GM18505 (cell line): ENCODE results near the gene STAB1.

Experiments used
- ATAC-seq: cut with Tn5 transposase; IDR thresholded peaks from one replicate; pipeline ENCODE4 v1.9.1; 2021; ENCODE audit not compliant: unreplicated experiment
- POLR2A ChIP-seq: IDR thresholded peaks from 4 replicates; pipeline ENCODE4 v1.6.1; 2011; ENCODE audit warnings: borderline replicate concordance; ENCODE audit not compliant: insufficient read depth, insufficient read length; ENCODE audit errors: extremely low read depth

STAB1 gene

GRCh38 chr3:52512105-52512504 is 17.0 kb downstream of the STAB1 start:
- no peak for ATAC-seq
- TF ChIP-seq POLR2A, result no peak

- ATAC-seq, result no peak
- no peak for TF ChIP-seq POLR2A
These were observed 17.6 kb downstream of the STAB1 start for GRCh38 chr3:52512727-52513126.

- no peak for ATAC-seq
- no peak for TF ChIP-seq POLR2A
These were observed 18.1 kb downstream of the STAB1 start for GRCh38 chr3:52513281-52513680.

- TF ChIP-seq POLR2A, result no peak
- no peak for ATAC-seq
These were observed 19.4 kb downstream of the STAB1 start for GRCh38 chr3:52514576-52514975.

DNA sequence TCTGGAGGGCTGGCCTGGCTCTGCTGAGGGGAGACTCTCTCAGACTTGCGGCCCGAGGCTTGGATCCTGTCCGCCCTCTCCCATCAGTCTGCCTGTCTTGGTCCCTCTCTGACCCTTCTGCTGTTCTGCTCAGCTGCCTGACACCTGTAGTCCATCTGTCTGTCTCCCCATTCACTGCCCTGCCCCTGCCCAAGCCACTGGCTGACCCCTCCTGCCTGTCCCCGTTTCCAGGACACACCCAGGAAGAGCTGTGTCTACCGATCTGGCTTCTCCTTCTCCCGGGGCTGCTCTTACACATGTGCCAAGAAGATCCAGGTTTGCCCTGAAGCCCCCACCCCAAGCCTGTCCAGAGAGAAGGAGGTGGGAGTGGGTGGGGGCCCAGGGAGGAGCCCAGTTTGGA is 20.1 kb downstream of the STAB1 start:
- ATAC-seq, result no peak
- no peak for TF ChIP-seq POLR2A

- TF ChIP-seq POLR2A, result no peak
- no peak for ATAC-seq
These were observed 21.5 kb downstream of the STAB1 start for GRCh38 chr3:52516509-52517195.

GRCh38 chr3:52517796-52518722 is 22.9 kb downstream of the STAB1 start:
- no peak for TF ChIP-seq POLR2A
- ATAC-seq, result no peak

GRCh38 chr3:52518723-52519444 is 23.7 kb downstream of the STAB1 start:
- ATAC-seq, result no peak
- no peak for TF ChIP-seq POLR2A

- no peak for TF ChIP-seq POLR2A
- no peak for ATAC-seq
These were observed 24.5 kb downstream of the STAB1 start for GRCh38 chr3:52519445-52520140.

DNA sequence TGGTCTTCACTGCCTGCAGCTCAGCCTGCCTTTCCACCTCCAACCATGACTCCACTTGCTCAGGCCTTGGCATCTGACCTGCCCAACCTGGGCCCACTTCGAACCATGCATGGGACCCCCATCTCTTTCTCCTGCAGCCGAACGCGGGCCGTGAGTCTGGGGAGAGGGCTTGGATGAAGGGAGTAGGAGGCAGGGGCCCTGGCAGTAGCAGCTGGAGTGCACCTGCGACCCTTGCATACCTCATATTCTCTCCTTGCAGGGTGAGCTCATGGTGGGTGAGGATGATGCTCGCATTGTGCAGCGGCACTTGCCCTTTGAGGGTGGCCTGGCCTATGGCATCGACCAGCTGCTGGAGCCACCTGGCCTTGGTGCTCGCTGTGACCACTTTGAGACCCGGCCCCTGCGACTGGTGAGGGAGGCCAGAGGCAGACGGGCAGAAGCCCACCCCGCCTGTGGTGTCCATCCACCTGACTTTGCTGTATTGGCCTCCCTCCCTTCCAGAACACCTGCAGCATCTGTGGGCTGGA is 25.1 kb downstream of the STAB1 start:
- ATAC-seq, result no peak
- no peak for TF ChIP-seq POLR2A

DNA sequence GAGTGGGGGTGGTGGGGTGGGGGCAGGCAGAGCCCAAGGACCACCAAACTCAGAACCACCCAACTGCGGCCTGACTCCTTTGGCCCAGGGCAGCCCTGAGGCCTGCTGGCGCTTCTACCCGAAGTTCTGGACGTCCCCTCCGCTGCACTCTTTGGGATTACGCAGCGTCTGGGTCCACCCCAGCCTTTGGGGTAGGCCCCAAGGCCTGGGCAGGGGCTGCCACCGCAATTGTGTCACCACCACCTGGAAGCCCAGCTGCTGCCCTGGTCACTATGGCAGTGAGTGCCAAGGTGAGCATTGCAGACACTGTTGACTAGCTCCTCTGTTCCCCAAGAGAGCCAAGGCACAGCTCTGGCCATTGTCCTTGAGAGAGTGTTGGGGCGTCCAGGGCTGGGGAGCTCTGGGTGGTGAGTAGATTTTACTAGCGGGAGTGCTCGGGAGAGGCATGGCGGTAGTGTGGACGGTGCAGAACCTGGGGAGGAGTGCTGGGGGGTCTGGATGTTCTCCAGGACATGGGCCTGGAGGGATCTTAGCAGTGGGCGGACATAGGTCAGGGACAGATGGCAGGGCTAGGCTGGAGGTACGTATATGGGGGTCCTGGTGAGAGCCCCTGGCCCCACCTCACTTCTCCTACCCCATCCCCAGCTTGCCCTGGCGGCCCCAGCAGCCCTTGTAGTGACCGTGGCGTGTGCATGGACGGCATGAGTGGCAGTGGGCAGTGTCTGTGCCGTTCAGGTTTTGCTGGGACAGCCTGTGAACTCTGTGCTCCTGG is 25.8 kb downstream of the STAB1 start:
- TF ChIP-seq POLR2A, result no peak
- ATAC-seq, result no peak

- TF ChIP-seq POLR2A, result no peak
- ATAC-seq, result no peak
These were observed 26.3 kb downstream of the STAB1 start for GRCh38 chr3:52521488-52521824.
